ENCODE measurements around the gene KLK1.
A peak's percentile ranks its signal among the peaks of the same experiment; 100 is the strongest.

The KLK1 gene

DNA sequence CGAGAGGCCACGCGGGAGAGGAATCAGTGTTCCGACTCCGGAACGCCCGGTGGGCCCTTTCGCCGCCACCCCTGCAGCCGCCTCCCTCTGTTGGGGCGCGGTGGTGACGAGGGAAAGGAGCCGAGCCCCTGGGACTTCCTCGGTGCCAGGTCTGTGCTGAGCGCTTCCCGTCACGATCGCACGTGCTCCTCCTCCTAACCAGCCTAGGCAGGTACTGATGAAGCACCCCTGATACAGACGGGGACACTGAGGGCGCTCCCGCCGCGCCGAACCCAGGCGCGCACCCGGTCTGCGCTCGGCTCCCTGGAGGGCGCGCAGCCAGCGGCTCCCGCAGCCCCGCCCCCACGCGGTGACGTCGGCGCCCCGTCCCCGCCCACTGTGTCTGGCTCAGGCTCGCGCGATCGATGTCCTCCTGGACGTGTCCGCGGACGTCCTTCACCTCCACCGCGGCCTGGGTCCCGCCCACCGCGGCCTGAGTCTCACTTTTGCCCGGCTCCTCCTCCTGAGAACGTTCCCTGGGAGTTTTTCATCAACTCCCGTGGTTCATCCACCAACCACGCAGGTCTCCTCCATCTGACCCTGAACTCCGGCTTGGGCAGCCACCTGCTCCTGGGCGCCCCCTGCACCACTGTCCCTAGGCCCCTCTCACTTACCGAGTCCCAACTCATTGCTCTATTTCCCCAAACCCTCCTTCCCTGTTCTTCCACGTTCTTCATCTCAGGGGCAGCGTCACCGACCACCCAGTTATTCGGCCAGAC is 12.4 kb upstream of the KLK1 start:
- peak; percentile 37 for DNase-seq (ENCODE audit: low spot score)

DNA sequence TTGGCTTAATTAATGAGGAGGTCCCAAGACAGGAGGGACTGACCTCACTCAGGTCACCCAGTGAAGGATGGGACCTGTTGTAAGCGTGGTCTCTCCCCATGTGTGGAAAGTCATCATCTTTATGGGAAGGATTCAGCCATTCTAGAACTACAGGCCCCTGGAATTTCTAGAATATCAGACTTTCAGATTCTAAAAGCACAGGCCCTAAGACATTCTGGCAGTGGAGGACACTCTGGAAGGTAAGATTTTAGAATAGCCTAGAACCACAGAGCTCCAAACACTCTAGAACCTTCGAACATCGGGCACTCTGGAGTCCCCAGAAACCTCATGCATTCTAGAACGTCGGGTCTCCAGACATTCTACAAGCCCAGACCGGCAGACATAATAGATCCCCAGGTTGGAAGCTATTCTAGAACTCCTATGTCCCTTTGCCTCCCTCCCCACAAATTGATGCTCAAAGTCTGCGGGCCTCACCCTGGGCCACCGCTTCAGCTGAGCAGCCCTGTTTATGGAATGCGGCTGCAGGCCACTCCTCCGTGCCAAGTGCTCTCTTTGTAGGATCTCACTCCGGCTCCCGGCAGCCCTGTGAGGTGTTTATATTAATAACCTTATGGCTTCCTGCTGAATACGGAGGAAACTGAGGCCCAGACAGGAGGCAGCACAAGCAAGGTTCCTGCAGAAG is 11.7 kb upstream of the KLK1 start:
- no peak for DNase-seq (ENCODE audit: low spot score)

DNA sequence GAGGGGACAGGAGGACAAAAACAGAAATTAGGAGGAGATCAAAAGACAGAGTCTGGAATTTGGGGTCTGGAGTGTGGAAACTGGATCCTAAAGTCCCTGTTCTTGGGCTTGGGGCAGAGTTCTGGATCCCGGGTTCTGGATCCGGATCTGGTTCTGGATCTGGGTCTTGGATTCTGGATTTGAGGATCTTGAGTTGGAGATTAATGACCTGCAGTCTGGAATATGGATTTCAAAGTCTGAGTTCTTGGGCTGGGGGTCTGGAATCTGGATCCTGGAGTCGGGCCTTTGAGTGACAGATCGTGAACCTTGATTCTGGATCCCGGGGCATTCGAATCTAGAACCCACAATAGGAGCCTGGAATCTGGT is 10.2 kb upstream of the KLK1 start:
- DNase-seq (ENCODE audit: low spot score): no peak

DNA sequence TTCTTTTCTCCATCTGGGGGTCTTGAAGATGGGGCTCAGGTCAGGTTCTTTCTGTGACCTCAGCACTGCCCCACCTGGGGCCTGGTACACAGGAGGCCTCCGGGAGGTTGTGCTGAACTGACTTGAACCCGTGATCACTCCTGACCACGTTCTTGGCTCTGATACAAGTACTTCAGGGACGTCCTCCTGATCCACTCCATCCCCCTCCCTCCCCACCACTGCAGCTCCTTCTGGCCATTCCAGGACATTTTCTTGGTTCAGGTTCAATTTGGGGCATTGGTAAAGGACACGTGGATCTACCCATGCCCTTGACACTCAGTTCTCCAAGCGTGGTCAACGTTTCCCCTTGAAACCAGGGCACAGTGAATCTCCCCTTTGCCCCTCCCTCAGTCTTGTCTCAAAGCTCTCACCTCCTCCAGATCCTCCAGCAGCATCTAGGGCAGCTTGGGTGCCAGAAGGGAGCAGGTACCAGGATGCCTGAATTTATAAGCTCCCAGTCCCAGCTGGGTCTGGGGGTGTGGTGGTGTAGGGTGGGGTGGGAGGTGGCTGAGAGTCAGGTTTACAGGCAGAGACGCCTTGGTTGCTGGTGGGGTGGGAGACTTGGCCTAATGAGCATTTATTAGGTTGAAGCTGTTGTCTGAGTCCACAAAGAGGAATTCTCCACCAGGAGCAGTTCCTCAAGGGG is 9.7 kb upstream of the KLK1 start, which contains the start of gene KLK15:
Gene KLK15, minus strand, starts transcription at position 458 of the 685 bp plus-strand sequence. CDS start 2,082 bp downstream, outside the sequence.
- no peak for DNase-seq (ENCODE audit: low spot score)

DNA sequence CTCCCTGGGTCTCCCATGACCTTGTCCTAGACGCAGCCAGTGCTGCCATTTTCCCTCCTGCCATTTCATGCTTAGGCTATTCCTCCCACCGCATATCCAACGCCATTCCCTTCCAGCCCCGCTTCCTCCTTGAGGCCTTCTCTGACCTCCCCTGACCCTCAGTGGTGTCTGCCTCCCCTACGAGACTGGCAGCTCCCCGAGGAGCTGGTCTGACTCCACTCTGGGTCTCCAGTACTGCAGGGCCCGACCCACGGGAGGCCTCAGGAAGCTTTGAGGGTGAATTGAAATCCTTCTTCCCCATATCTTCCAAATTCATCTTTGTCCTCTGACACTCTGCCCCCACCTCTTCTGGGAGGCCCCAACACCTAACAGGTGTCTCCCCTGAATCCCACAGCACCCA is 9.1 kb upstream of the KLK1 start:
- no peak for DNase-seq (ENCODE audit: low spot score)

DNA sequence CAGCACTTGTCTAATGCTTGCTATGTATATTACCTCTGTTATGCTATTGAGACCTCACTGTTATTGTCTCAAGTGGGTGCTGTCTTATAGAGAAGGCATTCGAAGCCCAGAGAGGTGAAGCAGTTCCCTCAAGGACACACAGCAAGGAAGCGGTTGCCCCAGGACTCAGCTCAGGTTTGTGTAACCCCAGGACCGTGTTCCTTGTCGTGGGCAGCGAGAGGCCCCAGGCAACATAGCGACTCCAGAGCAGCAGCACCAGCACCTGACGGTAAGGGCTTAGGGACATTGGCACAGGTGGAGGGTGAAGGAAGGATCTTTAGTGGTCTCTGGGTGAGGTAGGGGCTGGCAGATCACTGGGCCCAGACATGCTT is 7.4 kb upstream of the KLK1 start:
- DNase-seq (ENCODE audit: low spot score): no peak

DNA sequence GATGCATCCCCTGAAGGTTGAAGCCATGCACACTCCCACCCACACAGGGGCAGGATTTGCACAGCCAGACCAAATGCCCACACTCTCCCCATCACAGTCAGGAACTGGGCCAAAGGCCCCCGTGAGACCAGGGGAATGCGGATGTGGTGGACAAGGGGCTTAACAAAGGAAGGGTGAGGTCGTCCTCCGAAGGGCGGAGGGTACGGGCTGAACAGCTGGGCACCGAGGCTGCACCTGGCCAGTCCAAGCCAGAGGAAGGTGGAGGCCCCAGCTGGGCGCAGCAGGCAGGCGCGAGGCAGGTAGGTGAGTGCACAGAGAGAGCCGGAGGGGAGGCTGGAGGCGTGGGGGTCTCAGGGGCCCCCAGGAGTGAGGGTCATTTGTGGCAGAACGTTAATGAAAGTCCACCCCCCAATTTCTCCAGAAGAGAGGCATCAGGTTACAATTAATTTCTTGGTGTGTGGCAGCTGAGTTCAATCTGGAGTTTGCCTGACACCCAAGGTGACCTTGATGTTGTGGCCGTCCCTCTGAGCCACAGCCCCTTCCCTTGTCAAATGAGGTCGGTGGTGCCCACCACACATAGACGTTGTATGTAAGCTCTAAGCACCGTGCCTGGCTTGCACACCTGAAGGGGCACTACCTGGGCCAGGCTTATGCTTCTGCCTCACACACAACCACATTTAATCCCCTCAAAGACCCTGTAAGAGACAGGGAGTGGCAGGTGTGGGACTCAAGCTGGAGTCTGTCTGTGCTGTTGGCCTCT is 6.9 kb upstream of the KLK1 start:
- no peak for DNase-seq (ENCODE audit: low spot score)

DNA sequence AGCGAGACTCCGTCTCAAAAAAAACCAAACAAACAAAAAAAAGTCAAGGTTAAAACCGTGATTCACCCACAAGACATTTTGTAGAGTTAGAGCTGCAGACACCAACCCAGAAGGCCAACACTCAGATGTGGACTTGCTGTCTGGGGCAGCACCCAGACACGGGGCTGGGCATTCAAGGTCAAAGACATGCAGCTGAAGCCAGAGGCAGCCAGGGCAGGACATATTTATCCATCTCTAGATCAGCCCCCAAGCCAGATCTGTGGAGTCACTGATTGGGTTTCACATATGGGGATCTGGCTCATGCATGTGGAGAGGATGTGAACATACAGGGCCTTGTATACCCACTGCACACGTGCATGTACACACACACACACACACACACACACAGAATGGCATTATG is 6.2 kb upstream of the KLK1 start:
- DNase-seq (ENCODE audit: low spot score): no peak

DNA sequence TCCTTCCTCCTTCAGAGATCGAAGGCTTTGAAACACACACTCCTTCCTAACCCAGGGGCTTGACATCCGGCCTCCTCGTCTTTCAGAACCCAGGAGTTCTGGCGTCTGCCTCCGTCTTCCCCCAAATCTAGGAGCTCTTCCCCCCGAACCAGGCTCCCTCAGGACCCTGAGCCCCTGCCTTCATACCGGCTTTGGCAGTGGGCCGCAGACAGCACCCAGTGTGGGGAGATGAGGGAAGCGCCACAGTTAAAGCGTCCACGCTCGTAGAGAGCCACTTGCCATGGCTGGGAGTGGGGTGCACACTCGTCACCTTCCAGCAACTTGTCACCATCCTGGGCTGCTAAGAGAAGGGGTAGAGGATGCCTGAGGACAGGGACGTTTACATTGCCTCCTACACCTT is 3.9 kb upstream of the KLK1 start:
- no peak for DNase-seq (ENCODE audit: low spot score)

DNA sequence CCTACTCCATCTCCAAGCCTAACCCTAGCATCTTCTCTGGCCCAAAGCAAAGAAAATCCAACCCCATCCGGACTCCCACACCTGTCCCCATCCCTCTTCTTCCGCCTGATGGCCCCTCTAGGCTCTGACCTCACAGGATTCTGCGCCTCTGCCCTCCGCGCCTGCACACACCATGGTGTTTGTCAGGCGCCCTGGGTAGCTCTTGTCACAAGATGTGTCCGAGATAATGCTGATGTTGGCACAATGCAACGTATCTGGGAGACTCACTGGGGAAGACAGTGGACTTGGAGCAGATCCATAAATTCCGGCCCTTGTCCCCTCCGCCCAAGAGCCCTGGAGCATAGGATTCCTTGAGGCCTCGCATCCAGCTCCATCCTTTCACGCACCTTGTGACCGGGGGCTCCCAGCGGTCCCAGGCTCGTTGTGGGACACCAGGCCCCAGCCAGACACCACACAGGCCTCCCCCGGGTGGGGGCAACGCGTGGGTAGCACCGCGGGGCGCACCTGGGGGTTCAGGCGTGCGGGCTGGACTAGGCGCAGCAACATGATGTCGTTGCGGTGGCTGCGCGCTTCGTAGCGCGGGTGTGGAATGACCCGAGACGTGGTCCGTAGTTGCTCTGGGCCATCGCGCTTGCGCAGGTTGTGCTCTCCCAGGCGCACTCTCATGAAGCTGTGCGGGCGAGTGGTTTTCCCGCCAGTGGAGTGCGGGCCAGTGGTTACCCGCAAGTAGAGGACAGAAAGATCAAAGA is 3.1 kb upstream of the KLK1 start:
- DNase-seq (ENCODE audit: low spot score): no peak

DNA sequence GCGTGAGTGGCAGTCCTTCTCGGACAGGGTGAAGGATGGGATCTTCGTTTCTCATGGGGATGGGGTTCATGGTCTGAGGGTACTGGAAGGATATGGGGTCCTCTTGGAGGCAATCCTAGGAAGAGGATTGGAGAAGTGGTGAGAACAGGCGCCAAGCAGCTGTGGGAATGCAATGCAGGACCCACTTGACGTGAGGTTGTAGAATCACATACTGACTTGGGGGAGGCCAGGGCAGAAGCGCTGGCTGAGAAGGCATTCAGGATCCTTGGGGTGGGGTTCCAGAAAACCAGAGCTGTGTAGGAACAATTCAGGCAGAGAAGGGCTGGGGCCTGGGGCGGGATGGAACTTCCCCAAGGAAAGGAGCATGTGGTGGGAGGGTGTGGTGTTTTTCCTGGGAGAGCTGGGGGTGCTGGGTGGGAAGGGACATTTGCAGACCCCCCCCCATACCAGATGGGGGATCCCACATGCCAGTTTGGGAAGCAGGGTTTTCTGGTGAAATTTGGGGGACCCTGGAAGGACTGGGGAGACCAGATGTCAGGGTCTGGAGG is 852 bp downstream of the KLK1 start:
- no peak for DNase-seq (ENCODE audit: low spot score)

DNA sequence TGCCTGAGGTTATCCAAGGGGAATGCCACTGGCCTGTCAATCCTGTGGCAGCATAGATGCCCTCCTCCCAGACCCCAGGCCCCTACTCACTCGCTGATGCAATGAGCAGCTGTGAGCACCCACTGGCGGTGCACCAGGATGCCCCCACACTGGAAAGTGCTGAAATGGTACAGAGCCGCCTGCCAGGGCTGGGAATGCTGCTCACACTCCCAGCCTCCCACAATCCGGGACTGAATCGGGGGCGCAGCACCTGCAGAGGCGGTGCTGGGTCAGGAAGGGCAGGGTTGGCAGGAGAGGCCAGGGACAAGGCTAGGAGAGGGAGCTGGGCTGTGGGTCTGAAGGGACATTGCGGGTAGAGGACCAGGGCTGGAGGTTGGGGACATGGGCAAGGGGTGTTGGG is 2.0 kb downstream of the KLK1 start:
- DNase-seq (ENCODE audit: low spot score): no peak

DNA sequence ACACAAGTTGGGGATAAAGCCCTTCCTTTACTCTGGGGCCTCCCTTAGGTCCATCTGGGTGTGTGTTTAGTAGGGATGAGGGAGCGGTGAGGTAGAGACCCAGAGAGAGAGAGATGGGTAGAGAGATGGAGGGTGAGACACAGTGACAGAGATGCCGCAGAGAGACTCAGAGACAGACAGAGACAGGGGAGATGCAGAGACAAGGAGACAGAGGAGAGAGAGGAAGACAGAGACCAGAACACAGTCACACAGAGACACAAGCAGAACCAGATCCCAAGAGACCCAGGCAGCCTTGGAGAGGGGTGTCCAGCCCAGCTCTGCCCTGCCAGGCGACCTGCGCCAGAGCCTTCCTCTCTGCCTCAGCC is 2.4 kb downstream of the KLK1 start:
- DNase-seq (ENCODE audit: low spot score): no peak

DNA sequence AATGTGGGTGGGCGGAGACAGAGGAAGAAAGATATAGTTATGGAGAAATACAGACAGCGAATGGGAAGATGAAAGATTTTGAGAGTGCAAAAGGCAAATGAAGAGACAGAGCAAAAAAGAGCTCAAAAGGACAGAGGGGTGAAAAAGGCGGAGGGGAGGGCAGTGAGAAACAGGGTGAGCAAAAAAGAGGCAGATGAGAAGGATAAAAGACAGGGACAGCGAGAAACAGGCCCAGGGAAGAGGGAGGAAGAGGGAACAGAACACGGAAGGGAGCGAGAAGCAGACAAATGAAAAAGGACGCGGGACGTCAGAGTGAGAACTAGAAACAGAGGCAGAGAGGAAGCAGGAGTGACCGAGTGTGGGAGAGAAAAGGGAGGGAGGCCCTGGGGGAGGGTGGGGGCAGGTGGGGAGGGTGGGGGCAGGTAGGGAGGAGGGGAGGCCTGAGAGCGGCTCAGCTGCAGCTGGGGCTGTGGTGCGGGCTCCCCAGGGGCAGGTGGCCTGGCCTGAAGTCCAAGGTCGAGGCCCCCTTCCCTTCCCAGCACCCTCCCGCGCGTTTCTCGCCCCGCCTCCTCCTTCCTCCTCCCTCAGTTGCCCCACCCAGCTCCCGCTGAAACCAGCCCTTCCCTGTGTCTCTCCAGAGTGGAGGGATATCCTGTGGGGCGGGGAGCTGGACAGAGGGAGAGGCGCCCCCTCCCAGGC is 2.9 kb downstream of the KLK1 start:
- DNase-seq (ENCODE audit: low spot score): no peak

DNA sequence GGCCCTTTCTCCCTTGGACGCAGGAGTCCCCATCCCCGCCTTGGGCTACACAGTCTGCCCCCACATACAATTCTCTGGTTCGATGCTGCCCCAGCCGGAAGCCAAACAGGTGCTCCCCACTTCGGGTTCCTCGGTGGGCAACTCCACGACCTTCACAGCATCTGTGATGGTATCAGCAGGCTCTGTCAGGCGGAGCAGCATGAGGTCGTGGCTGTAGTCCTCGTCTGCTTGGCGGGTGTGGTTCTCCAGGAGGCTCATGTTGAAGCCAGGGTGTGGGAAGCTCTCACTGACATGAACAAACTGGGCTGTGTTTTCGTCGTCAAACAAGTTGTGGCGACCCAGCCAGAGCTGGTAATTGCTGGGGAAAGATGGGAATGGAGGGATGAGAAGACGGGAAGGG is 3.5 kb downstream of the KLK1 start:
- no peak for DNase-seq (ENCODE audit: low spot score)

DNA sequence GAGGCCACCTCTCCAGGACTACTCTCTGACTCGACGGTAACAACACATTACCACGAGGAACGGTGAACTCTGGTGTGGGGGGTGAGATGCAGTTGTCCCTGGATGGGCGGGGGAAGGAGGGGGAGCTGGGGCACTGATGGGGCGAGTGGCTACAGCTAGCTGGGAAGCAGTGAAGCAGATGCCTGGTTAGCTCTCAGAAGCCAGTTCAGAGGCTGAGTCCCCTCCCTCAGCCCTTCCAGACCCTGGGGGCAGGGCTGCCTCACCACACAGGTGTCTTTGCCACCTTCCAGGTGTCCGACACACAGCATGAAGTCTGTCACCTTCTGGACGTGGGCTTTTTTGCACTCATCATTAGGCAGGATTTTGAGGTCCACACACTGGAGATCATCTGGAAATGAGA is 4.0 kb downstream of the KLK1 start:
- DNase-seq (ENCODE audit: low spot score): no peak

DNA sequence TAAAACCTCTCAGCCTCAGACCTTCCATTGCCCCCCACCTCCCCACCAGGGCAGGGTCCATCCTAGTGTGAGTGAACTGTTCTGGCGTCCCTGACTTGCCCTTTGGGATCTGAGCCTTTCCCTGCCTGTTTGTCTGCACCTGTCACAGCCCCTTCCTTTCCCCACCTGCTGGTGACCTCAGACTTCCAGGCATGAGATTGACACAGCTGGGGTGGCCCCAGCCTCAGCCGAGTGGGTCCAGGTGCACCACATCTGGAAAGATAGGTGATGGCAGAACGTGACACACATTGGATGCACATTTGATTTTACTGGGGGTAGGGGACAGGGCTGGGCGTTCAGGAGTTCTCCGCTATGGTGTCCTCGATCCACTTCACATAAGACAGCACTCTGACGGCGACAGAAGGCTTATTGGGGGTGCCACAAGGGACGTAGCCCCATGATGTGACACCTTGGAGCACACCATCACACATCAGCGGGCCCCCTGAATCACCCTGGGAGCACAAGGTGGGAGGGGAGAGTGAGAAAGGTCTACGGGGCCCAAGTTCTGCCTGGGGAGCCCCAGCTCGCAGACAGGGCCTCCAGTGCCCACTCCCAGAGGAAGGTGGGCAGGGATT is 4.6 kb downstream of the KLK1 start:
- no peak for DNase-seq (ENCODE audit: low spot score)

DNA sequence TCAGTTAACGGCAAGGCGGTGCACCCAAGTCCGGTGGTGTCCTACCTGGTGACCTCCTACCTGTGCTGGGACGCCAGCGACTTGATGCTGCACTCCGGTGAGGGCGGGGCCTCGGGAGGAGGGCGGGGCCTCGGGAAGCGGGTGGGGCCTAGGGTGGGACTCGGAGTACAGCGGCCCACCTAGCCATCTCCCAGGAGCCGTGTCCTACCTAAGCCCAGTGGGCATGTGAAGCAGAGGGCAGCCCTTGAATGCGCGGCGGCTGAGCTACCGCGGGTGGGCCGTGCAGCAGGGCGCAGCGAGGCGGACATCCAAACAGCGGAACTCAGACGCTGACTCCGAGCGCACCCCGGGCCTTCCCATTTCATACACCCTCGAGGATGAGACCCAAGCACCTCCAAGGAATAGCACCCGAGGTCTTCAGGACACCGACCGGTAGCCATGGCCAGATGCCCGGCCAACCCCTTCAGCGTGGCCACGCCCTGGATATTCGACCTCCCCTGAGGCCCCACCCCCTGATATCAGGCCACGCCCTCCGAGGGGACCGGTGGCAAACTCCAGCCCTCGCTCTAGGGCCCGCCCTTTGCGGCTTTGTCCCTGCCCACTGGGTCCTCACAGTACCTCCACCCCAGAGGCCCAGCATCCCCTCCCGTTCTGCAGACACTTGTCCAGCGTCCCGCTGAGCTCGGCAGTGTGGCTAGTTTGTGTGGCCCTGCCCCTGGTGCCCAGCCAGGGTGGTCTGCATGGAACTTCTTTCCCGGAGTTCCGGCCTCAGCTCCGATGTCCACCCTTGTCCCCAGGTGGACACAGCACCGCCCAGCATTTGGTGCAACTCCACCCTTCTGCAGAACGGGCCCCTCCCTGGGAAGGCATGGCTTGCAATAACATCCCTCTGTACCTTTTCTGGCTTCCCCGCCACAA is 5.4 kb downstream of the KLK1 start:
- peak; percentile 46 for DNase-seq (ENCODE audit: low spot score)

DNA sequence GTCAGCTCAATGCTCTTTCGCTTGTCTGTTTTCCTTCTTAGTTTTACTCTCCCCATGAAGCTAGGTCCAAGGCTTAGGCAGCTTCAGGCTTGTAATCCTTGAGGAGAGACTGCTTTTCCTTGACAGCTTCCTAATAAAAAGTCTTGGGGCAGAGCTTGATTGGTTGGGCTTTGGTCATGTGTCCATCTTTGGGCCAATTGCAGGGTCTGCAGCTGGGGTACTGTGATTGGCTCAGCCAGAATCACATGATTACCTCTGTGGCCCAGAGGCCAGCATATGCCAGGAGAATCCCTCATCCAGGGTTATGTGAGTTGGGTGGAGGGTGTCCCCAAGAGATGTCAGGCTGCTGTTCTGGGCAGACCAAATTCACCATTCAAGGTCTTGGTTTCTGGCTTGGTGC is 8.1 kb downstream of the KLK1 start:
- DNase-seq (ENCODE audit: low spot score): no peak

All from hematopoietic multipotent progenitor cell treated with erythropoietin and hydrocortisone succinate and interleukin-3 and kit ligand, for 17 days (in vitro differentiated cells).